Activated gamma-delta T cell treated with anti-CD3 and anti-CD28 coated beads, Interleukin-2, amount 50 U/mL, for 16 hours (primary cell): ENCODE results near the gene KCNQ1.

Source experiments
- DNase-seq: peaks from one replicate; pipeline ENCODE4 v3.0.0-alpha.2; 2020; ENCODE audit warnings: low read depth

KCNQ1 gene

DNA sequence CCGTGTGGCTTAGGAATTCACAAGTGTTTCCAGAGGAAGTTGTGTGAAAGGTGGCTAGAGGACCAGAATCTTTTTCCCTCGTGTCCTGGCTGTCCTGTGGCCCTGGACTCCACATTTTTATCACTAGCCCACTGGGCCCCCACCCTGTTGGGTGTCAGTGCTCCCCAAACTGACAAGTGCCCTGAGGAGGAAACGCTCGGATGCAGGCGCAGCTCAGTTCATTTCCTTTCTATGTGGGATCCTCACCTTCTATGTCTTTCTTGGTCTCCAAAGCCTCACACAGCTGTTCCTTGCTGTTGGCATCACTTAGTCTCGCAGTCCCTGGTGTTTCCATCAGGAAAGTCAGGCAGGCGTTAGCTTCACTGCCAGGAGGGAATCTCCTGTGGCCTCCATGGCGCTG, 323.0 kb downstream of the KCNQ1 start:
- DNase-seq, result no peak

DNA sequence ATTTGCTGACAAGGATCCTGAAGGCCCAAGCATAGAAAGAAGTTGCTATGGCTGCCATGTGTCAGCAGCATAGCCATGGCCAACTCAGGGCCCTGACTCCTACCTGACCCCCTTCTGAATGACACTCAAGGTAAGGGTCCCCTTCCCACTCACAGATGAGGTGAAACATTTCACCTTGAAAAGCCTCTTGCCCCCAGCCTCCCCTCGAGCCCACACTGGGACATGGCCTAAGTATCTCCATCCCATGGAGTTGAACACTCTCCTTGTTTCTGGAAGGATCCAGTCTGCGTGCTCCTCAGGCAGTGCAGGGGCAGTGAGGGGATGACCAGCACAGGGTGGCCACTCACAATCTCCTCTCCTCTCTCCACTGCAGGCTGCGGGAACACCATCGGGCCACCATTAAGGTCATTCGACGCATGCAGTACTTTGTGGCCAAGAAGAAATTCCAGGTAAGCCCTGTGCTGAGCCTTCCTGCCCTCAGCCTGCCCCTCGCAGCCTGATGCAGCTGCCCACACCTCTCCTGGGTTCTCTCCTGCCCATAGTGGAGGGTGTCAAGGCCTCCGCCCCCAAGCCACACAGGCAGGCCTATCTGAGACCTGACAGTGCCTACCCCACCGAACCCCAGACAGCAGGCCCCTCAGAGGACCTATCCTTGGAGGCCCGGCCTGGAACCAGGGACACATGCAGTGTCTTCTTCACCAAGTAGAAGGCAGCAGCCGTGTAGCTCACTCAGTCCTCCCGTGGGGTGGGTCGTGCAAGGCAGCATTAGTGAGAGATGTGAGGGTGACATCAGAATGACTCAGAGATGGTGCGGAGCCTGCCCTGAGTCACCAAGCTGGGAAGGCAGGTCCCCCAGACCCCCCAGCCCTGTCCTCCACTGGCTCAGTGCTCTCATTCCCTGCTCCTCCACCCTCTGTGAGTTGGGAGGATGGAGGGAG, 323.9 kb downstream of the KCNQ1 start:
- DNase-seq, result no peak

DNA sequence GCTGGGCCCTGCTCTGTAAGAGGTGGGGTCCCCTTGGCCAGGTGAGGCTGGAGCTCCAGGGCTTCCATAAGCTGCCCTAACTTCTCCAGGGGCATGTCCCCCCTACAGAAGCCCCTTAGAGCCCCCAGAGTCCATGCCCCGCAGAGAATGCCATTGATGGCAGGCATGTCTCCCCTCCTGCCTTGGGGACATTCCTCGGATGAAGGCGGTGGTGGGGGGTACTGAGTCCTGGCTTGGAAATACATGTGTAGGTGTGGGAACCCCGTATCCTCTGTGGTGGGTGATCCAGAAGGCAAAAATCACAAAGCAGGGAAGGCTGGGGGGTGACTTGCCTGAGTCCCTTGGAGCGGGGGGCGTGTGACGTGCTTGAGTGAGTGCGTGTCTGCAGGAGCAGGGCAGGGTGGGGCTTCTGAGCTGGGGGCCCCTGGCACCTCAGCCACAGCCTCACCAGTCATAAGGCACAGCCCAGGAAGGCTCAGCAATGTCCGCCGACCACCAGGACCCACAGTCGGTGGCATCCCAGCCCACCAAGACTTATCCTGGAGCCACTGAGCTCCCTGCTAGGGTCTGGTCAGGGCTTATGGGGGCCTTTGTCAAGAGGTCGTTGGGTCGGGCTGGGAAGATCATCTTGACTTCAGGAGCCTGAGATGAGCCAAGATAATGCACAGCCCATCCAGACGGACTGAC, 324.7 kb downstream of the KCNQ1 start:
- no peak for DNase-seq

DNA sequence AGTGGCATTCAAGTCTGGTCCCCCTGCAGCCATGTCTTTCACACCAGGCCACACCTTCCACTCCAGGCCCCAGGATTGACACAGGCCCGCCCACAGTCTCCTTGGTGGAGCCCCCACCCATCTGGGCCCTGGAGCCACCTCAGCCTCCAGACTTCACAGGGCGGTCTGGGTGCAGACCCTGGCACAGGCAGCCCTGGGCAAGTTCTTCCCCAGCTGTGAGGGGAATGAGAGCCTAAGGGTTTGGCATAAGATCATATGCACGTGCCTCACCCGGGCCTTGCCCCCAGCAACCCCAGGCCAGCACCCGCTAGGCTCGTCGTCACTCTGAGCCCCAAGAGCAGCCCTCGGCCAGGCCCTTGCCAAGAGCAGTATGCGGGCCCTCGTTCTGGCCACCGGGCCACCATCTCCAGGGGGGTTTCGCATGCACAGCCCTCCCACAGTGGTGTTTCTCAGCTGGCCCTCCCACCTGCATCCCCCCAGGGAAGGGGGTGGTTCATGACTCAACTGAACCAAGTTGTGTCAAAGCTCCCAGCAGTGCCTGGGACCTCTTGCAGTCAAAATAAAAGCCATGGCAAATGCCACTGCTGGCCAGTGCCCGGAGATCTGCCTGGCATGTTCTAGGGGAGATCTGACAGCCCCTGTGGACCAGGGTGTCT, 325.4 kb downstream of the KCNQ1 start:
- DNase-seq, result no peak

DNA sequence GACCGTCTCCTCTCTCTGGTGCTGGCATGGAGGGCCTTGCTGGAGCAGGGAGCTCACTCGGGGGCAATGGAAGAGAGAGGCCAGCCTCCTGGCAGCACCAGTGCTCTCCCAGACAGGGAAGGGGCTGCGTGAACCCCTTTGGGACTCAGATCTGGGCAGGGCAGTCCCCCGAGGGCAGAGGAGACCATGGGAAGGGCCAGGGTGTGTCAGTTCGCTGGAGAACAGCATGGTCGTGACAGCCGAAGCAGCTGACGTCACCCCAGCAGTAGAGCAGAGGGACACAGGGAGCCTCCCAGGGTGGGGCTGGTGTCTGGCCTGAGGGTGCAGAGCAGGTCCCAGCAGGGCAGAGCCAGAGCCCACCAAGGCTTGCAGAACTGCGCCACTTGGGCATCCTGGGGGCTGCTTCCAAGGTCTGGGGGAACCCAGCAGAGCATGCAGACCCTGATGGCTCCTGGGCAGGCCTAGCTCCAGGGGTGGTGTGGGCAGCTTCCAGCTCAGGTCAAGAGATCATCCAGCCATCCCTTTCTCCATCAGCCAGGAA, 326.0 kb downstream of the KCNQ1 start:
- no peak for DNase-seq

DNA sequence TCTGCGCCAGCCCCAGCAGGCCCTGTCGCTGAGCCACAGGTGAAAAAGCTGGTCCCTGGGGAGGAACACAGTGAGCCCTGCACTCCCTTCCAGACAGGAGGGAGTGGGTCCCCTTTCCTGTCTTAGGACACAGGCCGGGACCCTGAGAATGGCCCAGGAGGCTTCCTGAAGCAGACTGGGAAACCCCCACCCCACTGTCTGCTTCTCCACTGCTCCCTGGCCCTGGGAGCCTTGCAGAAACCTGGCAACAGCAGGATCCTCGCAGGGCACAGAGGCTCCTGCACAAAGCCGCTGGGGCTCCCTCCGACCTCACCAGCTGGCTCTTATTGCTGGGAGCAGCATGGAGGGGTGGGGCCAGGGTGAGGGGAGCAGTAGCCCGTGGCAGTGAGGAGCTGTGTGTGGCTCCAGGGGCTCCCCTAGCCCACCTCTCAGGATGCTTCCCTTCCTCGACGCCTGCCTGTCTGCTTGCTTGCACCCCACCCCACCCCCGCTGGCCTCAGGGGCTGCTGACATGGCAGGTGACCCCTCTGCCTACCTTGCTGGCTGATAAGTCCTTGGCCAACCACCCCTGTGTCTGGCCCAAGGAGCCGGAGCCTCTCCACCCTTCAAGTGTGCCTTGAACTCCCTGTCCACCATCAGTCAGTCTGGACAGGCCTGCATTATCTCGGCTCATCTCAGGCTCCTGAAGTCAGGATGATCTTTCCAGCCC, 327.1 kb downstream of the KCNQ1 start:
- no peak for DNase-seq

DNA sequence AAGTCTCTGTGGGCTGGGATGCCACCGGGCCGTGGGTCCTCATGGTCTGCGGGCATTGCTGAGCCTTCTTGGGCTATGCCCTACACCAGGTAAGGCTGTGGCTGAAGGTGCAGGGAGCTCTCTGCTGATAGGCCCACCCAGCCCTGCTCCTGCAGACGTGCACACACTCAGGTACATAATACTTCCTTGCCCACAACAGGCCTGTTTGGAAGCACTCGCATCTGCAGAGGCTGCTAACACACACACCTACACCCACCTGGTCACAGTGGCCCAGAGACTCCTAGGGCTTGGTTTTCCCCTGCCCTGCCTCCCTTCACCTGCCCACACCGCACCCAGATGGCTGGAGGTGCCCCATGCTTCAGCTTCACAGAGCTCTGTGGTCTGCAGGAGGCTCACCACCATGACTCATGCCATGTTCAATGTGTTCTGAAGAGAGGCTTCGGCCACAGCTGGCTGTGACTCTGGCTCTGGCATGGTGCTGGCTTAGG, 327.8 kb downstream of the KCNQ1 start:
- no peak for DNase-seq

DNA sequence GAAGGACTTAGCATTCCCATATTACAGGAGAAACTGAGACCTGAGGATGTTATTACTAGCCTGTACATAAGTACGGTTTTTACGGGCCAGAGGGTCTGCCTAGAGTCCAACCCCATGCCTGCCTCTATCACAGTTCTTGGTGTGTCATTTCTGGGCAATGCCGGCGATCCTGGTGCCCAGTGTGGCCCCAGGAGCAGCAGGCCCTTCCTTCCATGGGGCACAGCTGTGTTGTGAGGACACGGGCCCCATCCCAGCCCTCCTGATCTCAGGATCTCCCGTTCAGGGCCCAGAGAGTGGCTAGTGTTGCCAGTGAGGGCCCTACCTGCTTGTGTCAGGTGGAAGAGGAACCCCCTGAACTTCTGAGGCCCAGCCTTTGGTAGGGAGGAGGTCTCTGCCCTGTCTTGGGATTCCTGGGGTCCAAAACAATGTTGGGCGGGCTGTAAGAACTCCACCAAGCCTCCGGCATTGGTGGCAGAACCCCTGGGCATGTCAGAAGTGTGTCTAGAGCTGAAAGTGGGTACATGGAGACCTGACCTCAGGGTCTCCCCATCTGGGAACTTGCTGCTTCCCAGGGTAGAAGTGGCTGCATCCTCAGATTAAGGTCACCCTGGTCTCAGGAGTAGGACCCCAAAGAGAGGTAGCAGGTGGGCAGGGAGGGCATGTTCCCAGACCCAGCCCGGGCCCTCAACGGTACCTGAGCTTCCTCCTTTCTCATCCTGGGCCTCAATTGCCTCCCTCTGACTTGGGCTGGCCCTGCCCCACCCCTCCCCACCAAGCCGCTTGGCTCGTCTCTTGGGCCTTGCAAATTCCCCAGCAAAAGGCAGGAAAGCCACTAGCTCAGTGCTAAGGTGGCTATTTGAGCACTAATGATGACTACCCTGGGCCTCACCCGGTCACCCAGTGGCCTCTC, 329.6 kb downstream of the KCNQ1 start:
- DNase-seq, result no peak

DNA sequence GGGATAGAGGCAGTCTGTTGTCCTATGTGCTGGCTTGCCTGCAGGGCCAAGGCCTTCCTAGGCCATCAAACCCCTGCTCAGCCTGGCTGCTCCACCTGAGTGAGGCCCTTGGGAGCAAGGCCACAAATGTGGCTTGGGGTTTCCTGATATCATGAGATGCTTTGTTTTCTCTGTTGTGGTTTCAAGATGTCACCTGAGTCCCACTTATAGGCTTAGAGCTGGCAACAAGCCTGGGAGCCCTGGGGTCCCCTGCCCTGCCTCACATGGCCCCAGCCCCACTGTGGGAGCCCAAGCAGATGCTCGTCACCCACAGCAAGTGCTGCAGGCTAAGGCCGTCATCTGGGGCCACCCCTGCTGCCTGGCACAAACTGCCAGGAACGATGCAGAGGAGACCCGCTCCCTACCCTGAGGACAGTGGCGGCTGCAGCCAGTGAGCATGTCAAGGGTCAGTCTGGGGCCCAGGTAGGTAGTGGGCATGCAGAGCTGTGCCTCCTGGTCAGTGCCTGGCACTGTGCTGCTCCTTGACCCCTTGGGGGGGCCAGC, 330.3 kb downstream of the KCNQ1 start:
- no peak for DNase-seq

DNA sequence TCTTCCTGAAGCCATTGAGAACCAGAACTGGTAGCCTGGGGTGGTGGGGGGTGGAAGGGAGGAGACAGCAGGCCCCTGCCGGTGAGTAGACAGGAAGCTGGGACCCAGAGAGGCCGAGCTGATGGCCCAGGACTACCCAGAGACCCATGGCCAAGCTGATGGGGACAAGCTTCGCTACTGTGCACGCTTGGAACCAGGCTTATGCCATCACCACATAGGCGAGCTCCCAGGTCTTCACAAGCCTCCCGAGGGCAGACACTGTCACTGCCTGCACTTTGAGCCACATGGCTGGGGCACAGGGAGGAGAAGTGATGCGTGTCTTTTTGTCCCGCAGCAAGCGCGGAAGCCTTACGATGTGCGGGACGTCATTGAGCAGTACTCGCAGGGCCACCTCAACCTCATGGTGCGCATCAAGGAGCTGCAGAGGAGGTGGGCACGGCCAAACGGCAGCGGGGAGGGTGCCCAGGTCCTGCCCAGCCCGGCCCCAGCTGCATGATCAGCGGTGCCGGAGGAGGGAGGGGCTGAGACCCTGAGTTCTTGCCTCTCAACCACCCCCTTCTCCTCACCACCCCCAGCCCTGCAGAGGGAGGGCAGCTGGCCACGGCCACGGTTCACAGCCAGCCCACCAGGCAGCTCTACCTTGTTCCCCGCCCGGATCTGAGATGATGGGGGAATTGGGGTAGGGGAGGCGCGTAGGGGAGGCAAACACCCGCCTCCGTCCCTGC, 331.0 kb downstream of the KCNQ1 start:
- no peak for DNase-seq

DNA sequence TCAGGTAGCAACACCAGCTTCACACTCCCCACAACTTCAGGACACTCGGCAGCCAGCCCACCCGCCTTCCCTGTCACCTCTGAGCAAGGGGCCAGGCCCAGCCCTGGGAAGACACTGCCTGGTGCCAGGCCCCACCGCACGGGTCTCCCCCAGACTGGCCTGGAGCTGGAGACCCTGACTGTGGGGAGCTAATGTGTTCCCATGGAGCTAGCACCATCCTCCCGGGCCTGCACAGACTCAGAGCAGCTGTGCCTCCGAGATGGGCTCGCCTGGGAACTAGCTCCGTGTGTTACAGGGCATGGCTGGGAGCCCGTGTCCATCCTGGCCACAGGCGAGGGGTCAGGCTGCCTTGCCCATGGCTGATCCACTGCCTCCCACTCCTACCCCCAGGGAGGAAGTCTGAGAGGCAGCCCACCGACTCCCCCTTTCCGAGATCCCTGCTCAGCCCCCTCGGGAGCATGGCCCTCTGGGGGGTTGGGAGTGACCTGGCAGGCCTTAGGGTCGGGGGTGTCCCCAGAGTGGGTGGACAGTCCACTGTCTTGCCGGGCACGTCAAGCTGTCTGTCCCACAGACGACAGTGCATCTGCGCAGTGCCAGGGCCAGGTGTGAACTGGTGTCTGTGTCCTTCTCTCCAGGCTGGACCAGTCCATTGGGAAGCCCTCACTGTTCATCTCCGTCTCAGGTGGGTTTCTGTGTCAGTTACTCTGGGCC, 331.7 kb downstream of the KCNQ1 start:
- no peak for DNase-seq

DNA sequence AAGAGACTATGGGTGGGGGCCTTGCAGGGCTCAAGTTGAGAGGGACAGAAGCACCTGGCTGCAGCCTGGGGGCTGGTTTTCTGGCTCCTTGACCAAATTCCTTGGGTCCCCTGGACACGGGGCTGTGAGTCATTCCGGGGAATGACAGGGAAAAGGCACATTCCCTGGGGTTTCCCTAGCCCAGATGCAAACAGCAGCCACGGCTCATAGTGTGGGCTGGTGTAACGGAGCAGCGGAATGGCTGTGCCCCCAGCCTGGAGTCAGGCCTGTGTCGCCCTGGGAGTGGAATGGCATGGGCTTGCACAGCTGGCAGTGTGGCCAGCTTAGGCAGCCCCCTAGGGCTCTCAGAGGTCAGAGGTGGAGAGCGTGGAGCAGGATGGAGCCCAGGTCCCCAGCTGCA, 332.6 kb downstream of the KCNQ1 start:
- DNase-seq, result no peak

DNA sequence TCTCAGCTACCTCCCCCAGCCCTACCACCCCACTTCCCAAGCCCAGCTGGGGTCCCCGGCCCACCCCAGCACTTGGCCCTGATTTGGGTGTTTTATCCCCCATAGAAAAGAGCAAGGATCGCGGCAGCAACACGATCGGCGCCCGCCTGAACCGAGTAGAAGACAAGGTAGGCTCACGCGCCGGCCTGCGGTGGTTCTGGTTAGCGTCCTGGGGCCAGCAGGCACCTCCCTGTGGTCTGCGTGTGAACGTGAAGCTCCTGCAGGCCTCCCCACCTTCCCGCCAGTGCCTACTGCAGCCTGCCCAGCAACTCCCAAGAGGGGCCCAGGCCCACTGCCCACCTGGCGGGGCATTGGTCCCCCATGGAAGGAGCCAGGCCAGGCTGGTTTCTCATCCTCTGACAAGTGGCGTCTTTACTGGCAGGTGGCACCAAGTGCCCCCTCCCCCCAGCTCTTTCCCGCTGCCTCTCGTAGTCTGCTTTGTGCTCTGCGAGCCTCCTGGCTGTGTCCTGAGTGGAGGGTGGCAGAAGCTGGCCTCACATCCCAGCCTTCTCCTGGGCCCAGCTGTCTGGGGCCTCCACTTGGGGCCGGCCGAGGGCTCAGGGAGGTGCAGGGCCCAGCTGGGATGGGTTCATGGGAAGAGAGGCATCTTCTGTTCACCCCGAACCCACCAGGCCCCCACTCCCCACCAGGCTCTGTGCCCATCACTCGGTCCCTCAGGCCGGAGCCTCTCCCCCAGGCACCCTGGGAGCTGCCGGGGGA, 333.2 kb downstream of the KCNQ1 start:
- DNase-seq, result no peak

DNA sequence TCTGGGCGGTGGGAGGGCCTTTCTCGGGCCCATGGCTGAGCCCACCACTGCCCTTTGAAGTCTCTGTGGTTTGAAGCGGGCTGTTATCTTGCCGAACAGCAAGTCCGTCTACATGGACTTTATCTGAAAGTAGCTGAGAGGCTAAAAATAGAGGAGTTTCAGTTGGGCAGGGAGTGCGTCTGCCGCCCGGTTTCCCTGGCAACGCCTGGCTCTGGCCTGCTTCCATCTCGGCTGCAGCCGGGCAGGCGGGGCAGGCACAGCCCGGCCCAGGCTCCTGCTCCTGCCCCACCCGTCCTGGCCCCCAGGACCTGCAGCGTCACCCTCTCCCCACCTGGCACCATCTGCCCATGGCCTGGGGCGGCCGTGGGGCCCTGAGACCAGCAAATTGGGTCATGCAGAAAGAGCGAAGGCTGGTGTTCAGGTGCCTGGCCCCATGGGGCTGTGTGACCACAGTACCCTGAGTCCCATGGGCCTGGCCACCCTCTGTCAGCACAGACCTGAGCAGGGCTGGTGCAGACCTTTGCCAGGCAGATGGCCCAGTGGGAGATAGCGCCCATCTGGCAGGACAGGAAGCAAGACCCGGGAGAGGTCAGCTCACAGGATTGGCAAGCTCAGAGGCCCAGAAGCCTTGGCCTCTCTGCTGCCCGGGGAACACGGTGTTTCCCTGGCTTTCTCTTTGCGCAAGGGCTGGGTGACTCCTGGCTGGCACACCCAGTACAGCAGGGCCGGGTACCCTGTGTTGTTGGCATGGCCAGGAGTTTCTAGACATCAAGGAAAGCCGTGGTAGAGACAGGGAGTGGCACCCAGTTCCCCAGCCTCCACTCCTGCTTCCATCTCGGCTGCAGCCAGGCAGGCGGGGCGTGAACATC, 334.1 kb downstream of the KCNQ1 start:
- no peak for DNase-seq

DNA sequence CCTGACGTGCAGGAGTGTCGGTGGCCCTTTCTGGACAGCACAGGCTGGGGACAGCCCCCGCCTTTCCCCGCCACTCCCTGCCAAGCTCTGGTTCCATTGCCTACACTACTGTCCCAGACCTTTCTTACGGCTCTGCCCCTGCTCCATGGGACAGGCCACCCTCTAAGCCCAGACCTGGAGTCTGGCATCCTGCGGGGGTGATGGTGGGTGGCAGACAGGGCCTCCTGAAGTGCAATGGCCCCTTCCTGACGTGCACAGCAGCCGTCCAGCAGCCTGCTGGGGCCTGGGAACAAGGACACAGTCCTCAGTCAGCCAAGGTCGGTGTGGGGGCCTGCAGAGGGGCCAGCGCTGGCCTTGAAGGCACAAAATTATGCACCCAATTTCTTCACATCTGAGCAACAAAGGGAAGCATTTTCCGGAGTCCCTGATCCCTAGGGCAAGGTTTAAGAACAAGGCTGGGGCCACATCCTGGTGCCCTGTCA, 334.7 kb downstream of the KCNQ1 start:
- no peak for DNase-seq

DNA sequence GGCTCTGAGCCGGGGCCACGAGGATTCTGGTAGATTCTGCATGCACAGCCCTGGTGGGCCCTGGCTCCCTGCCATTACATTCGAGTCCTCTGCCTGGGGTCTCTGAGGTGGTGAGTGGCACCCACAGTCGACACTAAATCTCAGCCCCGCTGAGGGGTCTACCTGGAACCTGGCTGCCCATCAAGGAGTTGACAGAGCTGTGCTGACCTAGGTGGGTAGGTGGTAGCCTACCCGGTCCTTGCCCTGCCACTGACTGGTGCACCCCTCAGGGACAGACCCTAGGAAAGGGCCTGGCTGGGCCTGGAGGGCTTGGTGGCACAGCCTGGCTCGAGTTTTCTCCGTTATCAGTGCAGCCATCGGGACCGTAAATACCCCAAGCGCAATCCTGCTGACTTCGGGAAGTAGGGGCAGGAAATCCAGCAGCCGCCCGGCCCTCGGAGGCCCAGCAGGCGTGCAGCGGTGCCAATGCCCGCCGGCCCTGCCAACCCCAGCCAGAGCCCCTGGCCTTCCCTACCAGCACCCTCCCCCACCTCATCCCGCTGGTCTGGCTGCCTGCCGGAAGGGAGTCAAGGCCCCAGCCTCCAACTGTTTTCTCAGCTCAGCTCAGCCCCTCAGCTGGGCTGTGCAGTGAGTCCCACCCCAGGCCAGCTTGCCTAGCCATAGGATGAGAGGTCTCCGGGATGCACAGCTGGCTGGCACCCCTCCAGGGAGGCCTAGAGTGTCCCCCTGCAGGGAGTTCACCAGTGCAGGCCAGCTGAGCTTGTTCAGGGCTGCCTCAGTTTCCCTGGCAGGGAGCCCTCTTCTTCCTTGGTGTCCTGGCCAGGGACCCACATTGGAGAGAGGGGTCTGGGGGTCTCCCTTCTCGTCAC, 335.4 kb downstream of the KCNQ1 start:
- no peak for DNase-seq
